ENCODE results near the gene RNF11.
"Not testable (repeated sequence)": the region's sequence is repeated elsewhere in the genome, so short reads cannot be mapped to it uniquely, and the experiment has no call there.

Gene RNF11

DNA sequence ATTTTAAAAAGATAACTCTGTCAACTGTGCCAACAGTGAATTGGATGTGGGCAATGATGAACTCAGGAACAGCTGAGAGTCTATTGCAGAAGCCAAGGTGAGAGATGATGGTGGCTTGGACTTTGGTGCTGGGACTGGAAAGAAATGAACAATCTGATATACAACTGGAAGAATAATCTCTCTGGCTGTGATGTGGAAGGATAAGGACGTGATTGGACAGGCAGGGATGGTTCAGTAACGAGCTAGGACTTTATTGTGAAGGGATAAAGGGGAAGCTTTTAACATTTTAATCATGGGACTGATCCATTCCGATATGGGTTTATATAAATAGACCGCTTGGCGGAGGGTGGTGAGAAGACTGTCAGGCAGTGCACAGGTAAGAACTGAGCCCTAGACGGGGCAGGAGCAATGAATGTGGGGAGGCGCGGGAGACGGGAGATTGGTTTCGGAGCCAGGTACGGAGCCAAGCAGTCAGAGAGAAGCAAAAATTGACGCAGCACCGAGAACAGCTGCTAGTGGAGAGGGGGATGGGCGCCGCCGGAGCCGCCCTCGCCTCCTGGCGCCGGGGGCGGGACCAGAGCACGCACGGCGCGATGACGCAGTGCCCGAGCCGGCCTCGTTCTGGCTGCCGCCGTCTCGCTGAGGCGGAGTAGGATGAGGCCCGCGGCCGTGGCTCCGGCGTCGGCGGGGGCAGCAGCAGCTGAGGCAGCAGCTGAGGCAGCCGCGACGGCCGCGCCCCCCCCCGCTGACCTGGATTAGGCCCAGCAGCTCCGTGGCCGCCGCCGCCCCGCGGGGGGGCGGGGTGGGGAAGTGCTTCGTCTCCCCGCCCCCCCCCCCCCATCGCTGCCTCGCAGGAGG lies at the start of gene RNF11:
Gene RNF11, plus strand, starts transcription at position 601 of the 858 bp plus-strand sequence. CDS start 484 bp downstream, outside the sequence.
- DNase-seq (ENCODE audit: low read depth, low spot score), result peak; percentile 79

- DNase-seq (ENCODE audit: low read depth, low spot score), result no peak
Measured at GRCh38 chr1:51188230-51188629, 47.8 kb upstream of the RNF11 start.

DNA sequence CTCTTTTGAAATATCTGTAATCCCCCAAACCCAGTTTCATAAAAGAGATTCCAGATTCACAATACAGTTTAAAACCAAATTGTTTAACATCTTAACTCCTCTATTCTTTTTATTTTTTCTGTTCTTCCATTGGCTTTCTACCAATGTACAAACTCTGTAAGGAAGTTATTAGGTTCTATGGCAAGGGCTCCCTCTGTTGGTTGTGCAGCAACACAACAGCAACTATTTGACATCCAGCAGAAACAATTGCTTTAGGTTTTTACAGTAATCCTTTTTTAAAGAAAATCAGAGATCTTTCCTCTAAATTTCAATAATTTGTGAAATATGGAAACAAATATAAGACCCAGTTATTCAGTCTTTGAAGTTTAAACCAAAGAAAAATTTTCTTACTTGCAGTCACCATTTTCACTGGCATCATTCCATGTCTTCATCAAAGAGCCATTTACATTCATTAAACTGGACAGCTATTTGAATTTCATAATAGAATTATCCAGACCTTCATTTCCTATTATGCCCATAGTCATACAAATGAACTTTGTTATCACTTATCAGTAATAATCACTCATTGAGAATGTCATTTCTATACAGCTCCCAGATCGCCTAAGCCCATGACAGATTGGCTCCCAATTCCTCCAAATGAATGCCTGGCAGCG lies 46.5 kb upstream of the RNF11 start:
- DNase-seq (ENCODE audit: low read depth, low spot score), result peak; percentile 4

DNA sequence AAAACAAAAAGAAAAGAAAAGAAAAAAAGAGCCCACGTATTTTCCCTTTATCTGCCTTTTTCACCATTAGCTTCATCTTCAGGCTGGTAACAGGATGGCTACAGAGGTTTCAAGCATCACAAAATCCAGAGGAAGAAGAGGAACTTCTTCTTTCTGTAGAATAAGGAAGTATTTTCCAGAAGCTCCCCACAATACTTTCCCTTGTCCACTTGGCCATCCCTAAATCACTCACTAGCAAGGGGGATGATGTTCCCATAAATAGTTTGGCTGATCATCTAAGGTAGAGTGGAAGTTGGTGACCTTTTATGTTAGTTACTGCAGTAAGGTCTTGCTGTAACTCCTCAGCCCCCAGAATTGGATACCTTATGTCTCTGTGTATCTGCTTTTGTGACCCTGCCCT lies 45.1 kb upstream of the RNF11 start:
- DNase-seq (ENCODE audit: low read depth, low spot score), result no peak

GRCh38 chr1:51192213-51192843 lies 43.7 kb upstream of the RNF11 start:
- peak; percentile 21 for DNase-seq (ENCODE audit: low read depth, low spot score)

- DNase-seq (ENCODE audit: low read depth, low spot score), result no peak
Measured at GRCh38 chr1:51193564-51193963, 42.5 kb upstream of the RNF11 start.

DNA sequence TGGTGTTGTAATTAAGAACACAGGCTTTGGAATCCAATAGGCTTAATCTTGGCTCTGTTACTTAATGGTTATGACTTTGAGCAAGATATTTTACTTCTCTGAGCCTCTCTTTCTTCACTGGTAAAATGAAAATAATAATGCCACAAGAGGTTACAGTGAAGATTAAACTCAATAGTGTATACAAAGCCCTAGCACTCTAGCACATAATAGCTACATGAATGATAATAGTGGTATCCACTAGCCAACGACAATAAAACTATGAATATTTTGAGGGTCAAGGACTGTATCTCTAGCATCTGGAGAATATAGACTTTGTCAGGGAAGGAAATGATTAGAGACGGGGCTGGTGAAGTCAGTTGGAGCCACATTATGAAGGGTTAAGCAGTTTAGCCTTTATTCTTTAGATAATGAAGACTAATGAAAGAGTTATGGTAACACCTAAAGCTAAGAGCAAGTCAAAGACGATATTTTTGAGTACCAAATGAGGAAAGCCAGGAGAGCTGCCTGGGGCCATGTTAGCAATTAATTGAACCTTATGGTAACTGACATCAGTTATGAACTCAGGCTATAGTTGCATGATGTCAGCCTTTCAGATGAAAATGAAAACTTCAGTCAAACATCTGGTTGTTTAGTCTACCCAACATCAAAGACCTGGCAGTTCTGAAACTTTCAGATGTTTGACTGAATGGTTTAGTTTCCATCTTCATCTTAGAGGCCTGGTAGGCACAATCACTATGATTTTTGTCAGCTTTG lies 32.8 kb upstream of the RNF11 start:
- no peak for DNase-seq (ENCODE audit: low read depth, low spot score)

GRCh38 chr1:51203874-51204245 lies 32.2 kb upstream of the RNF11 start:
- DNase-seq (ENCODE audit: low read depth, low spot score), result no peak

- DNase-seq (ENCODE audit: low read depth, low spot score), result no peak
Measured at GRCh38 chr1:51210055-51210454, 26.0 kb upstream of the RNF11 start.

GRCh38 chr1:51210676-51211075 lies 25.4 kb upstream of the RNF11 start:
- DNase-seq (ENCODE audit: low read depth, low spot score), result no peak

- no peak for DNase-seq (ENCODE audit: low read depth, low spot score)
Measured at GRCh38 chr1:51214615-51215131, 21.4 kb upstream of the RNF11 start.

DNA sequence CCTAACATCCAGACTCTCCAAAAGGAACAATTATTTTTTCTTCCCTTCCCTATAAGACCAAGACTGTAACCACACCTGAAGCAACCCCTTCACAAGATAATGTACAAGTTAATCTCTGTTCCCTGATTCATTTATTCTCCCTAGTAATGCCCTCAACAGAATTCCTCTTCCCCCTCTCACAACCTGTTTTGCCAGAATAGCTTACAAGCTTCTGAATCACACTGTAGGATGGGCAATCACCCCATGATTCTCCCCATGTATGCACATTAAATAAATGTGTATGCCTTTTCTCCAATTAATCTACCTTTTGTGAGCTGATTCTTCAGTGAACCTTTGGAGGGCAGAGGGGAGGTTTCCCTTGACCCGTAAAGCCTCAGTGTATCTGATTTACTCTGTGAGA lies 20.9 kb upstream of the RNF11 start:
- DNase-seq (ENCODE audit: low read depth, low spot score), result no peak

- no peak for DNase-seq (ENCODE audit: low read depth, low spot score)
Measured at GRCh38 chr1:51216631-51217030, 19.4 kb upstream of the RNF11 start.

- DNase-seq (ENCODE audit: low read depth, low spot score), result no peak
Measured at GRCh38 chr1:51217101-51217500, 19.0 kb upstream of the RNF11 start.

DNA sequence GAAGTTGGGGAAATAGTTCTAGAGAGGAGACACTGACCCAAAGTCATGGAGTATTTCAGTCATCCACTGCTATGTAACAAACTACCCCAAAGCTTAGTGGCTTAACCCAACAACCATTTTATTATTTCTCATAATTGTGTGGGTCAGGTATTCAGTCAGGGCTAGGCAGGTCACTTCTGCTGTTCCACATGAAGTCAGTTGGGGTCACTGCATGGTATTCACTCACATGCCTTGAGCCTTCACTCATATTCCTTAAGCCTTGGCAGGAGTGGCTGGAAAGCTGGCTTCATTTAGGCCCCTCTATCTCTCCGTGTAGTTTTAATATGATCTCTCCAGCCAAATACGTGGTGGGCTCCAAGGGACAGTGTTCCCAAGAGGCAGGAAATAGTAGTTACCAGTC lies 17.5 kb upstream of the RNF11 start:
- no peak for DNase-seq (ENCODE audit: low read depth, low spot score)

GRCh38 chr1:51219022-51219421 lies 17.1 kb upstream of the RNF11 start:
- DNase-seq (ENCODE audit: low read depth, low spot score), result no peak

- DNase-seq (ENCODE audit: low read depth, low spot score), result not testable (repeated sequence)
Measured at GRCh38 chr1:51221529-51221928, 14.5 kb upstream of the RNF11 start.

DNA sequence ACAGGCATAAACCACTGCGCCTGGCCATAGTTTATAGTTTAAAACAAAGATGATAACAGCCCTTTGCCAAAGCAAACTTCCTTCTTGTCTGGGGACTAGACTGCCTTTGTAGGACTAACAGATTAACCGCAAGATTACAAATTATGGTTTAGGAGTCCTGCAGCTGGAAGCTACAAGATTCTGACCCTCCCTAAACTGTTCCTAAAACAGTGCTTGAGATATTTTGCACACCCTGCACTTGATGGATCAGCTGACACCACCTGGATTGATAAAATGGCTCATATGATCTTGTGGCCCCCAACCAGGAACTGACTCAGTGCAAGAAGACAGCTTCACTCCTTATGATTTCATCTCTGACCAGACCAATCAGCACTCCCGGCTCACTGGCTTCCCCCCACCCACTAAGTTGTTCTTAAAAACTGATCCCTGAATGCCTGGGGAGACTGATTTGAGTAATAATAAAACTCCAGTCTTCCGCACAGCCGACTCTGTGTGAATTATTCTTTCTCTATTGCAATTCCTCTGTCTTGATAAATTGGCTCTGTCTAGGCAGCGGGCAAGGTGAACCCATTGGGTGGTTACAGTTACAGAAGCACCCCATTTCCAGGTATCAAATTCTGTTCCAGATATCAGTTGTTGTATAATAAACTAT lies 13.8 kb upstream of the RNF11 start:
- no peak for DNase-seq (ENCODE audit: low read depth, low spot score)

DNA sequence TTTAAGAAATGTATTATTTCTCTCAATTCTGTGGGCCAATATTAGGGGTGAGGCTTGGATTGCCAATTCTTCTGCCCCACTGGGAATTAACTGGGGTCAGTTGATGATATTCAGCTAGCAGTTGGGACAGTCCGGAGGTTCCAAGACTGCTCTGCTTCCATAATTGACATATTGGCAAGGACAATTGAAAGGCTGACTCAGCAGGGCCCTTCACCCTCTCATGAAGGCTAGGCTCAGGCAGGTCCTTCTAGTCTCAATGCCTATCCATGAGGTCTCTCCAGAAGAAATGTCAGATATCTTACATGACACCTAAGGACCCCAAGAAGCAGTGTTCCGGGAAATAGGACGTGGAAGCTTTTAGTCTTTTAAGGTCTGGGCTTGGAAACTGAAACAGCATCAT lies 13.3 kb upstream of the RNF11 start:
- no peak for DNase-seq (ENCODE audit: low read depth, low spot score)

DNA sequence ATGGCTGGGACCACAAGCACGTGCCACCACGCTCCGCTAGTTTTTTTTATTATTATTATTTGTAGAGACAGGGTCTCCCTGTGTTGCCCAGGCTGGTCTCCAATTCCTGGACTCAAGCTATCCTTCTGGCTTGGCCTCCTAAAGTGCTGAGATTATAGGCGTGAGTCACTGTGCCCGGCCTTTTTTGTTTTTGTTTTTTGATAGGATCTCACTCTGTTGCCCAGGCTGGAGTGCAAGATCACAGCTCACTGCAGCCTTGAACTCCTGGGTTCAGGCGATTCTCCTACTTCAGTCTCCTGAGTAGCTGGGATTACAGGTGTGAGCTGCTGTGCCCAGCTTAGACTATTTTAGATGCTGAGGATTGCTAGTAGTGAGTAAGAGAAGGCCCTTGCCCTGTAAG lies 11.8 kb upstream of the RNF11 start:
- DNase-seq (ENCODE audit: low read depth, low spot score), result no peak
